ENCODE measurements around the gene KBTBD8. TPM values are rescaled to one million over a fixed set of nuclear protein-coding genes. Genes with fewer than 3 reads are reported as not detected.
A peak's percentile ranks its signal among the peaks of the same experiment; 100 is the strongest.

Gene KBTBD8
- total RNA-seq, 2 donors from 2014 or later, result 2.6 to 3.4 TPM

- DNase-seq, result no peak
- ATAC-seq, result no peak
- intact Hi-C loops (cut with DNase I, micrococcal nuclease), result no loop called here
Measured at GRCh38 chr3:67028001-67028784, 30.1 kb downstream of the KBTBD8 start.

DNA sequence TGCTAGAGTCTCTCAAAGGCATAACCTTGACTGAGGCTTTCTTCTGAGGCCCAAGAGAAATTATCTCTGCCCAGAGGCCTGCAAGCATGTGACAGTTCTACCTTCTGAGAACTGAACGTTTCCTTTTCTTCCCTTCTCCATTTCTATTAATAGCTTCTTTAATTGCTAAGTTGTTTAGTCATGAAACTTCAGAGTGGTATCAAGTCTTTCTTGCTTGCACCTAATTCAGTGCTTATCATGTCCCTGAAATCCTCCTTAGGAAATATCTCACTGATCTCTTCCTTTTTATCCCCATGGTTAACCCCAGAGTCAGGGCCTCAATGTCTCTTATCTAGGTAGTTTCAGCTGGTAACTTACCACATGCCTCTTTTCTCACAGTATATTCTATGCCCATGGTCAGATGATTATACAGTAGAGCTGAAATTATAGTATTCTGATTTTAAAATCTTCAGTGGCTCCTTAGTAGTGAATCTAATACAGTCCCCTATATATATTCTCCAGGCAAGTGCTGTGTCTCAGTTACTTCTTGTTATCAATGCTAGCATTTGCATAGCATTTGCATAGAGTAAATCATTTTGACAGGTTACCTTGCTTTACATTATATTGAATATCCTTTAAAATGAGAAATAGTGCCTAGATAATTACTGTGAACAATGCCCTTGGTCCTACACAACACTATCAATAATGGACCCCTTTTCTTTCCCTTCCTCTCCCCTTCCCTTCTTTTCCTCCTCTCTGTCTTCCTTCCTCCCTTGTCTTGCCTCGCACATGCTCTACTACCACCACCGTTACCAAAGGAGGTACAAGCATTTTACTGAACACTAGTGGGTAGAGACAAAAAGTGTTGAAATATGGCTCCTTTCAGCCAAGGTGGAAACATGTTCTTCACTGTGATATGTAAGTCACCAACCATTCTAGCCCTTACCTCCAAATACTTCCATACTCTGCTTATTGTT, 33.0 kb downstream of the KBTBD8 start:
- DNase-seq (no peak), ATAC-seq (no peak)

DNA sequence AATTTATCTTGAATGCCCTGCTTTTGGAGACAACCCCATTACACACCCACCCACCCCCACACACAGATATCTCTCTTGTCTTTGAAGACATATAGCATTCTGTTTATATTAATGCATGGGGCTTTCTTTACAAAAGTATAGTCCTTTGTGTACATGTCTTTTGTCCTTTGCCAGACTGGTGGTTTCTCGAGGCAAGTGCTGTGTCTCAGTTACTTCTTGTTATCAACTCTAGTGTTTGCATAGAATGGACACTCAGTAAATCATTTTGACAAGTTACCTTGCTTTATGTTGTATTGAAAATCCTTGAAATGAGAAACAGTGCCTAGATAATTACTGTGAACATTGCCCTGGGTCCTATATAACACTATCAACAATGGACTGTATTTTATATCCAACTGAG, 33.9 kb downstream of the KBTBD8 start:
- no peak for DNase-seq
- no peak for ATAC-seq
- intact Hi-C loops (cut with DNase I, micrococcal nuclease), result no loop called here

More for the DNA sequence above, 33.0 kb downstream of the KBTBD8 start:
- intact Hi-C loops (cut with DNase I, micrococcal nuclease), result no loop called here

- ATAC-seq, result no peak
- DNase-seq, result no peak
- intact Hi-C loops (cut with DNase I, micrococcal nuclease), result no loop called here
Measured at GRCh38 chr3:67033079-67033478, 35.0 kb downstream of the KBTBD8 start.

DNA sequence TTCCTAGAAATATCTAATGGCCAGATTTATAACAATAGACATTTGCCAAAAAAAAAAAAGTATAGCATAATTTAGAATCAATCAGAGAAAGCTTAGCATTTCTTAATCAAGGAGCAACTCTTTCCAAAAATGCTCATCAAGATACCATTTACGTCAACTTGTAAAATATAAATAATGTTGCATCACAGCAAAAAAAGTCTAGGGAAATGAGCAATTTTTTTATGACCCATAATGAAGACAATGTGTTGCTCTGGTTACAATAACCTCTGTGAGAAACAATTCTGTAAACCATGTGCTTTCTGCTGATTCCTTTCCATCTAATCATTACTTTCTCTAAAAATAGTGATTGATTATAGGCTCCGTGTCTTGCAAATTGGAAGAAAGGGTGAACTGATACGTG, 36.3 kb downstream of the KBTBD8 start:
- no peak for DNase-seq
- no peak for ATAC-seq
- intact Hi-C loops (cut with DNase I, micrococcal nuclease), result no loop called here

DNA sequence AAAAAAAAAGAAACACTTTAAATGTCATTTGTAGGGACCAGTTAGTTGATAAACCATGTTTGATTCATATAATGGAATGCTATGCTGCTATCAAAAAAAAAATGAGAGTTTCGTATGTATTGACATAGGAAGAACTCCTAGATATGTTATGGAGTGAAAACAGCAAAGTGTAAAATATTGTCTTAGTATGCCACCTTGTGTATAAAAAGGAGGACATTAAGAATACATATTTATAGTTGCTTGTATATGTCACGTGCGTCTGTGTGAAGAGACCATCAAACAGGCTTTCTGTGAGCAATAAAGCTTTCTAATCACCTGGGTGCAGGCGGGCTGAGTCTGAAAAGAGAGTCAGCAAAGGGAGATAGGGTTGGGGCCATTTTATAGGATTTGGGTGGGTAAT, 39.5 kb downstream of the KBTBD8 start:
- peak; percentile 76 for ATAC-seq
- intact Hi-C loops (cut with DNase I, micrococcal nuclease), result no loop called here
- DNase-seq, result no peak

DNA sequence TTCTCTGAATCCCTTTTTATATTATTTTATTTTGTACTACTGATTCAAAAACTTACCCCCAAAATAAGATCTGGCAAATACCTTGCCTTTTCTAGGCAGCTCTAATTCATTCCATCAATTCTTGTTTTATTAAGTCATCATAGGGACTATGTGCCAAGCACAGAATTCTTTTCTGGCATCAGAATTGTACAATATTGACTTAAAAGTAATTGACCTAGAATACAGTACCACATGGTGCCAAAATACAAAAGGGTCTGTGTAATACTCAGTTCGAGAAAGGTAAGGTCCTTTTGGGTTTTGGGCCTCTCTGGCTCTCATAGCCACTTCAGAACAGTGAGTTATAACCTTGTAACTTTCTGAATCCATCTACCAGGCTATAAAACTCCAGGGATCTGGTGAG, 46.2 kb downstream of the KBTBD8 start:
- intact Hi-C loops (cut with DNase I, micrococcal nuclease), result no loop called here
- ATAC-seq (no peak), DNase-seq (no peak)

- intact Hi-C loops (cut with DNase I, micrococcal nuclease), result no loop called here
- DNase-seq (no peak), ATAC-seq (no peak)
Measured at GRCh38 chr3:67044955-67045354, 46.8 kb downstream of the KBTBD8 start.

GRCh38 chr3:67045711-67046465, 47.8 kb downstream of the KBTBD8 start:
- DNase-seq (no peak), ATAC-seq (no peak)
- intact Hi-C loops (cut with DNase I, micrococcal nuclease), result no loop called here

DNA sequence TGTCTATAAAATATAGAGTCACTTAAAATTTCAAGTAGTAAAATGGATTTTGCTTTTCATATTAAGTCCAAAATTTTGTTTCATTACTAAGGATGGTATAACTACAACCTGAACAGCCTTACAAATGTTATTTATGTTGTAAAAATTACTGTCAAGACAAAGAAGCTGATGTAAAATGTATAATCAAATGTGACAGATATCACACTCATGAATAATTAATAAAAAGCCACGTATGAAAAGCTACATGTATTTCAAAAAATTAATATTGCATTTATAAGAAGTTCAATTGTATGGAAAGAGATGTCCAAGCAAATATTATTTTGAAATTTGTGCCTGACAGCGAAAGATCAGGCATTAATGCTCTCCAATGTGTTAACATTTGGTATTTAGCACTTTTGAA, 48.9 kb downstream of the KBTBD8 start:
- no peak for DNase-seq
- intact Hi-C loops (cut with DNase I, micrococcal nuclease), result no loop called here
- ATAC-seq, result no peak

- no peak for DNase-seq
- intact Hi-C loops (cut with DNase I, micrococcal nuclease), result no loop called here
- no peak for ATAC-seq
Measured at GRCh38 chr3:67048067-67048714, 50.1 kb downstream of the KBTBD8 start.

DNA sequence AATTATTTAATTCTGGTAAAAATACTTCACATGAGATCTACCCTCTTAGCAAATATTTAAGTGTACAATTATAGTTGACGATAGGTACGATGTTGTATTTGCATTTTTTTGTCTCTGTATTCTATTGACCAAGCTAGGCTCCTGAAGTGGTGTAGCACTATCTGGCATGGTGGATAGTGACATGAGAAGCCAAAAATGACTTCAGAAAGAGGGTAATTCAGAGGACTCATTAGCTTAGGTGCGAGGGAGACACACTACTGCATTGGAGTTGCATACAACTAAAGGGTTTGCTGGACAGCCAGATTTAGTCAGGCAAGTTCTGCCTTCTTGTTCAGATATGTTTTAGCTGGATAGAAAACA, 50.6 kb downstream of the KBTBD8 start:
- DNase-seq (no peak), ATAC-seq (no peak)
- intact Hi-C loops (cut with DNase I, micrococcal nuclease), result no loop called here

- DNase-seq (no peak), ATAC-seq (no peak)
- intact Hi-C loops (cut with DNase I, micrococcal nuclease), result no loop called here
Measured at GRCh38 chr3:67059443-67059842, 61.3 kb downstream of the KBTBD8 start.

All from left colon (tissue), 2 donors.